HG03045 (cell line): ENCODE data around the gene MAP3K20.
"Not testable (repeated sequence)": the region's sequence is repeated elsewhere in the genome, so short reads cannot be mapped to it uniquely, and the experiment has no call there.

ENCODE experiments used
- ATAC-seq: cut with Tn5 transposase; IDR thresholded peaks from one replicate; pipeline ENCODE4 v1.9.1; 2021; ENCODE audit warnings: mild to moderate bottlenecking, moderate library complexity; ENCODE audit not compliant: unreplicated experiment

The MAP3K20 gene

GRCh38 chr2:173264151-173264550 is 188.5 kb downstream of the MAP3K20 start:
- ATAC-seq = no peak

DNA sequence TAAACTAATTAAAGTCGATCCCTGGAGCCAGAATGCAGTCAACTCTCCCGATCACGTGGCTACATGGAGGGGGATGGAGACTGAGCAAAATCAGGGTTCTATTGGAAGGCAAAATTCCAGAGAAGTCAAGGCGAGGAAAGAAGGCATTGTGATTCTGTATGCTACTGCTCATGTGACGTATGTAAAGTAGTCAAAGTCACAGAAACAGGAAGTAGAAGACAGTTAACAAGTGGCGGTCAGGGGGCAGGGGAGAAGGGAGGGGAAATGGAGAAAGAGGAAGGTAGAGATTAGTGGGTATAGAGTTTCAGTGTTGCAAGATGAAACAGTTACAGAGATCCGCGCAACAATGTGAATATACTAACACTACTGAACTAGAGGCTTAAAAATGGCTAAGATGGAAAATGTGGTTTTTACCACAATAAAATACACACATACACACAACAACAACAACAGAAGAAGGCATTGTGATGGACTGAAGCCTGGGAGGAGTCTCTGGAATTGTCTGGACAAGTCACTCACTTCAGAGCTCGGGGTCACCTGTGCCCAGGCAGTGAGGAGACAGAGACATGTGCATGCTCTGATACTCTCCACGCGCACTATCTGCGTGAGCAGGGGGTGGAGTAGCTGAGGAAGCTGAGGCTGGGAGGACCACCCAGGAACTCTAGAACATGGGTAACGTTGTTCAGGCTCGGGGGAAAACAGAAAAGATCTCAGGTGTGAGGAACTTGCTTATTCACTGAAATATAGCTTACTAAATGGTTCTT is 189.1 kb downstream of the MAP3K20 start:
- peak; percentile 90 for ATAC-seq

DNA sequence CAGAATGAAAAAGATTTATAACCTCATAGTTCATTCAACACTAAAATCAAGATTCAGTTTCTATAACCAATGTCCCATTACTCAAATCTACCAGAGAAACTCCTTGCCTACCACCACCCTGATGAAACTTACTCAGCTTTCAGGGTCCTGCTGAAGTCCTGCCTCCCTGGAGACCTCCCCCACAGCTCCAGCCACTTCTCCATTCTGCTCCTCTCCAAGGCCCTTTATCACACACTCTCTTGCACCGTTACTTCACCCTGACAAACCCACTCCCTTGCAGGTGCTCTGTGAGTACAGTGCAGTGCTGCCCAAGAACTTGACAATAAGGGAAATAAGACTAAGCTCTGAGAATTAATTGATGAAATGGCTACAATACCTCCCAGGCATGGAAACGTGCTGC is 195.5 kb downstream of the MAP3K20 start:
- no peak for ATAC-seq

GRCh38 chr2:173271825-173272224 is 196.2 kb downstream of the MAP3K20 start:
- no peak for ATAC-seq

DNA sequence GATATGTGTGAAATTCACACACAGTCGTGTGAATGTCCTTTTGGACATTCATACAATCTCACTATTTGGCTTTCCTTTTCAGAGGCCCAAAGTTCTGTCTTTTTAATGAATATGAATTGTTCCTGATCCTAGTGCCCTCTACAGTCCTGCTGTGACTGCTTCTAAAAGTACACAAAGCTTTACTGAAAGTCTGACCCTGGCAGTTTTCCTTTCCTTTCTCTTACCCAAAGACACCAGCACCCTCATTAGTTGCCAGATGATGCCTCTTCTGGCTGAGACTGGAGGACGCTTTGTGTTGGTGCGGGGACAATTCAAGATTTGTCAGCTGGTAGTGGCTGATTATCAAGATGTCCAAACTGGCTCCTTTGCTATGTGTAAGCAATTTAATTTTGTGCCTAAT is 197.2 kb downstream of the MAP3K20 start:
- no peak for ATAC-seq

DNA sequence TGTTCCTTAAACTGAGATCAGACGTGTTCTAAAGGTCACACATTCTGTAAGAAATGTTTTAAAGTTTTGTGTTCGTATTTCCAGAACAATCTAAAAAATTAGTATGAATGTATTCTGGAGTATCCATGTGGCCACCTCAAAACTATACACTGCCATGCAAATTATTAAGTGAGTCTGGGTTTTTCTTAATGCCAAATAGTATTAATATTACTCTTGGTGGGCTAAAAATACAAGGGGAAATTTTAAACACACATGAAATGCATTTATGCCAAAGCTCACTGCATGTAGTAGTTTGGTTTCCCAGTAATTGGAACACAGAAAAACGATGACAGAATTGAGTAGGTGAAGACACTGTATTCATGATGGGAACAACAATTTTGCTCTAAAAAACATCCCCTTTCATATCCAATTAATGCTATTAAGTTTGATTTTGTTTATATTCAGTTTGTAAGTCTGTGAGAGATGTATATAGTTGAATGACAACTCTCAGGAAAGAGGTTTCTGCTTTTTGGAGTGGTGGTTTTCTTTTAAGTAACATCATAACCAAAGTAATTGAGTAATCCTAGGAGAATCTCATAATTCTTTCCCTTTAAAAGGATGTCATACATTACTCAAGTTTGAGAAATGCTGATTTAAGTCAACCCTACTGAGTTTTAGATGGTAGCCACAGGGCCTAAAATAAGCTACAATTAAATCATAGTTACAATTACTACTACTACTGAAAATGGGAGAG is 203.3 kb downstream of the MAP3K20 start:
- no peak for ATAC-seq

DNA sequence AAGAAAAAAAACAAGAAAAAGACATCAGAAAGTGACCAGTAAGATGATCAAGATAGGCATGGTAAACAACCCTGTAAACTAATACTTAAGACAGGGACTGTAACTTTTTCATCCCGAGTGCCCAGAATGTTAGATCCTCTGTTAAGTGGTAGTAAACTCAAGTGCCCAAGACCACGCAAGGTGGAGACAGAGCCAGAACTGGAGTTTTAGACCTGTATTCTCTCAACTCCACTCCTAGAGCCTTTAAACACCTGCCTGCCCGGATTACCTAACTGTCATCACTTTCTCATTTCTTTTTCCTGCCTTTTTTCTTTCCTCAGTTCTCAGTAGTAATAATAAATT is 203.9 kb downstream of the MAP3K20 start:
- ATAC-seq = no peak

- no peak for ATAC-seq
These were observed 205.2 kb downstream of the MAP3K20 start for GRCh38 chr2:173280853-173281252.

DNA sequence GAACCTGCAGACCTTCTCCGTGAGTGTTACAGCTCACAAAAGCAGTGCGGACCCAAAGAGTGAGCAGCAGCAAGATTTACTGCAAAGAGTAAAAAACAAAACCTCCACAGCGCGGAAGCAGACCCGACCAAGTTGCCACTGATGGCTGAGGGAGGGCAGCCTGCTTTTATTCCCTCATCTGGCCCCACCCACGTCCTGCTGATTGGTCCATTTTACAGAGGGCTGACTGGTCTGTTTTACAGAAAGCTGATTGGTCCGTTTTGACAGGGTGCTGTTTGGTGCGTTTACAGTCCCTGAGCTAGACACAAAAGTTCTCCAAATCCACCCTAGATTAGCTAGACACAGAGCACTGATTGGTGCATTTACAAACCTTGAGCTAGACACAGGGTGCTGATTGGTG is 206.3 kb downstream of the MAP3K20 start:
- ATAC-seq = not testable (repeated sequence)

GRCh38 chr2:173282795-173283545 is 207.3 kb downstream of the MAP3K20 start:
- no peak for ATAC-seq

DNA sequence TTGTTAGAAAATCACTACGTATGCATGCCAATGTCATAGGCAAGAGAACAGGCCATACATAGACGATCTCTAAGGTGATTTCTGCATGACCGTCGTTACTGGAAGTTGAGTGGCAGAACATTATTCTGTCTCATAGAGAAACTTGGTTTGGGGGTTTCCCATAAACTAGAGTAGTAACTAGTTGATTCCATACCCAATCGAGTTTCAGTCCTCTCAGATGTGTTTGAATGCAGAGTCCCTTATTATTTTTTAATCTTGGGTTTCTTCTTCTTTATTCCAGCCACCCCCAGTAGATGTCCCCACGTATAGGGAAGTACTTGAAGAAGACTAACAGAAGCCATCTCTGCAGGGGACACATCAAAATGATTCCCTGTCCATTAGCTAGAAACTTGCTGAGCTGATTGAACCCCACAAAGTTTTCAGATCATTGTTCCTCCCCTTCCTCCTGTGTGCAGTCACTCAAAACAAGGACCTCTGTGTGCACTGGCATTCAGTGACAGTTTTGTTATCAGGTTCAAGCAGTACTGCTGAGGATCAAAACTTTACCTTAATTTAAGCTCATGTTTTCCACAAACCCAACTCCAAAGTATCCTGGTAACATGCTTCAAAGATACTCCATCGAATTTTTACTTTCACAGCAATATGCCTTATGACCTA is 210.6 kb downstream of the MAP3K20 start:
- peak; percentile 87 for ATAC-seq

DNA sequence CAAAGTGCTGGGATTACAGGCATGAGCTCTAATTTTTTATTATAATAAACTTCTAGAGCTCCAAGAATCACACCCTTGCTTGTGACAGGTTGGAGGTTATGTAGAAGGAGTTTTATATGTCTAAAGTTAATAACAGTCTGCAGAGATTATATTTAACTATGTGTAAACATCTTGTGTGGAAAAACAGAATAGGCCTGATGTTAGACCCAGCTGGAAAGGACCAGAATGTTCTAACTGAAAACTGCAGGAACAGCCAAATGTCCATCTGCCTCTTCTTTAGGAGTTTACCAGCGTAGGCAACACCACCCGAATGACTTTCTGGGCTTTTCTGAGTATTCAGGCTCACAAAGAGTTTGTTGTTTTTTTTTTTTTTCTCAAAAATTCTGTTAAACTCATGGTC is 211.9 kb downstream of the MAP3K20 start:
- ATAC-seq = no peak

DNA sequence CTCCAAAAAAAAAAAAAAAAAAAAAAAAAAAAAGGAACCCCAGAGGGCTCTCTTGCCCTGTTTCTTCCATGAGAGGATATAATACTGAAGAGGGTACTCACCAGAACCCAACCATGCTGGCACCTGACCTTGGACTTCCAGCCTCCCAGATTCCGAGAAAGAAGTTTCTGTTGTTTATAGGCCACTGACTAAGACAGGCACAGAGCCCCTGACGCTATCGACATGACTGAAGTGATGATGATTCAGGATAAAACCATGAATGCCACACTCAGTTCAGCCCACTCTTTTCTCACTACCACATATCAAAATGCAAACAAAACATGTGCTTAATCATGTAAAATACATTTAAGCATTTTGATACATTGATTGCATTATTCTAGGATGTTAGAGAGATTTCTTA is 212.9 kb downstream of the MAP3K20 start:
- no peak for ATAC-seq

GRCh38 chr2:173290046-173290445 is 214.4 kb downstream of the MAP3K20 start:
- no peak for ATAC-seq

DNA sequence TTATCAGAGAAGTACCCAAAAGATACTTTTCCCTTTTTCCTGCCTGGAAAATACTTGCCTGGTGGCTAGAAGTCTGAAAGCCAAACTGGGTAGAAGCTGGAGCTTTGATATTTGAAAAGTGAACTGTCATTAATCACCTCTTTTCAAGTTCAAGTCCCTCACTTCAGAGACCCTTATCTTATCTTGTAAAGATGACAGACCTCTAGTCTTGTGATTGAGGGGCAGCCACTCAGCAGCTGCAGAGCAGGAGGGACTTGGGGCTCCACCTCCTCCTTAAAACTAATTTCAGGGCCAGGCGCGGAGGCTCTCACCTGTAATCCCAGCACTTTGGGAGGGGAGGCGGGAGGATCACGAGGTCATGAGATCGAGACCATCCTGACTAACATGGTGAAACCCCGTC is 214.9 kb downstream of the MAP3K20 start:
- ATAC-seq = no peak

GRCh38 chr2:173291412-173291811 is 215.8 kb downstream of the MAP3K20 start:
- ATAC-seq = no peak

GRCh38 chr2:173296235-173296634 is 220.6 kb downstream of the MAP3K20 start:
- ATAC-seq = no peak

- no peak for ATAC-seq
These were observed 223.0 kb downstream of the MAP3K20 start for GRCh38 chr2:173298536-173299097.

DNA sequence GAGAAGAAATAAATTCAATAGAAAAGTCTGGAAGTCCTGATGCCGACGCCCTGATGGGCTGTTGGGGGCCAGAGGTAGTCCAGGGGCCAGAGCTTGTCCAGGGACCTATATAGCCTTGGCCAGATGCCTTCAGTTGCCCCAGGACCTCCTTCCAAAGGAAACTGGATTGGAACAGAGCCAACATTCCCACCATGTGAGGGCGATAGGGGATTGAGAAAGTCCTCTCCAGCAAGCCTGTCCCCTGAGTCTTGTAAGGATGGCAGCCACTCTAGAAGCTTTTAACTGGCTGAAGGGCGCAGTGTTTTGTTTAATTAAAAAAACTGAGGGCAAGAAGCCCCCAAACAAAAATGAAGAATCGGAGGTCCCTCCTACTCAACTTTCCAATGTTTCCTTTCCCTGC is 224.1 kb downstream of the MAP3K20 start:
- ATAC-seq = no peak

GRCh38 chr2:173300458-173300857 is 224.8 kb downstream of the MAP3K20 start:
- no peak for ATAC-seq

DNA sequence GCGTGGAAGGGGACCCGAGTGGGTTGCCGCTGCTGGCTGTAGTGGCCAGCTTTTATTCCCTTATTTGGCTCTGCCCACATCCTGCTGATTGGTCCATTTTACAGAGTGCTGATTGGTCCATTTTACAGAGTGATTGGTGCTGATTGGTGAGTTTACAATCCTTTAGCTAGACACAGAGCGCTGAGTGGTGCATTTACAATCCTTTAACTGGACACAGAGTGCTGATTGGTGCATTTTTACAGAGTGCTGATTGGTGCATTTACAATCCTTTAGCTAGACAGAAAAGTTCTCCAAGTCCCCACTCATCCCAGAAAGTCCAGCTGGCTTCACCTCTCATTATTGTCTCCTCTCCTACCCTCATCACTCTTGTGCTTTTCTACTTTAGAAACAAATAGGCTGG is 225.9 kb downstream of the MAP3K20 start:
- ATAC-seq = not testable (repeated sequence)
